SK-N-MC (cell line): ENCODE measurements around the gene DLG2.

Source experiments
- EZH2 ChIP-seq: fragments of 200-600 bp; sonication (generic); IDR thresholded peaks from one replicate; pipeline ENCODE4 v1.6.1; 2017; ENCODE audit warnings: antibody characterized with exemption
- POLR2AphosphoS5 ChIP-seq: IDR thresholded peaks from 2 replicates; pipeline ENCODE4 v1.6.1; 2012; ENCODE audit warnings: mild to moderate bottlenecking, low read depth, low read length, borderline replicate concordance

DNA sequence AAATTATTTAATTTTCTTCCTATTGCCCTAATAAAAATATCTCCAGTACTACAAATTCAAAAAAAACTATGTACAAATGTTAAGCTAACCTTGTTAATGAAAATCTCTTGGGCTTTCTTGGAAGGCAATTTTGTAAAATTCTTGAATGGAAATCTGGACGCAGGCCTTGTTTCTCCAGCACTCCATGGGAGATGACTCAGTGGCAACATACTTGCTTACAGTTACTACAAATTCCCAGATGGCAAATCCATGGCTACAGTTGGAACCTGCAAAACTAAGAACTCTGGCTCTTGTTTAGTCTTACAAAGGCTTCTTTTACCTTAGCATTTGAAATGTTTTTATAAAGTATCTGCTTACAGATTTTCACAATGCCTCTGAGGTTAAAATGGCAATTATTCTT is 725.2 kb downstream of the DLG2 start:
- TF ChIP-seq POLR2AphosphoS5, result no peak
- TF ChIP-seq EZH2, result no peak
